Endodermal cell (in vitro differentiated cells): ENCODE results near the gene DNAAF5. TPM values are rescaled to one million over a fixed set of nuclear protein-coding genes. Genes with fewer than 3 reads are reported as not detected.
A peak's percentile ranks its signal among the peaks of the same experiment; 100 is the strongest.

Experiments used
- DNase-seq: peaks from one replicate; pipeline ENCODE4 v3.0.0-alpha.2; 2017
- H3K27ac ChIP-seq: 2 replicates; pipeline ENCODE4 v1.5.1; 2013; ENCODE audit warnings: mild to moderate bottlenecking, low read depth, low read length, moderate library complexity
- H3K27me3 ChIP-seq: 2 replicates; pipeline ENCODE4 v1.6.1; 2013; ENCODE audit warnings: mild to moderate bottlenecking, low read length, moderate library complexity; ENCODE audit not compliant: insufficient read depth, control insufficient read depth, poor library complexity, severe bottlenecking
- H3K36me3 ChIP-seq: 2 replicates; pipeline ENCODE4 v1.7.0; 2013; ENCODE audit warnings: mild to moderate bottlenecking, low read length, moderate library complexity; ENCODE audit not compliant: control insufficient read depth, insufficient read depth
- H3K4me1 ChIP-seq: one replicate; pipeline ENCODE4 v1.7.0; 2013; ENCODE audit warnings: low read length; ENCODE audit not compliant: control insufficient read depth, insufficient read depth
- H3K4me3 ChIP-seq: 2 replicates; pipeline ENCODE4 v1.5.1; 2013; ENCODE audit warnings: mild to moderate bottlenecking, low read length, moderate library complexity
- H3K9ac ChIP-seq: 2 replicates; pipeline ENCODE4 v1.6.1; 2013; ENCODE audit warnings: mild to moderate bottlenecking, low read length, moderate library complexity; ENCODE audit not compliant: poor library complexity, severe bottlenecking; ENCODE audit errors: extremely low read depth
- H3K9me3 ChIP-seq: 2 replicates; pipeline ENCODE4 v1.6.1; 2013; ENCODE audit warnings: mild to moderate bottlenecking, low read length, moderate library complexity; ENCODE audit not compliant: control insufficient read depth
- H3K27ac Mint-ChIP-seq: 2 replicates; pipeline ENCODE4 v1.8.0; 2020; ENCODE audit warnings: mixed read lengths
- H3K27me3 Mint-ChIP-seq: 2 replicates; pipeline ENCODE4 v1.8.0; 2021; ENCODE audit warnings: mild to moderate bottlenecking, mixed read lengths; ENCODE audit not compliant: insufficient read depth
- H3K36me3 Mint-ChIP-seq: 2 replicates; pipeline ENCODE4 v1.8.0; 2020; ENCODE audit warnings: low read depth, mixed read lengths
- H3K4me1 Mint-ChIP-seq: 2 replicates; pipeline ENCODE4 v1.8.0; 2020; ENCODE audit warnings: mixed read lengths
- H3K4me3 Mint-ChIP-seq: 2 replicates; pipeline ENCODE4 v1.8.0; 2020; ENCODE audit warnings: mild to moderate bottlenecking, moderate library complexity, mixed read lengths
- H3K9me3 Mint-ChIP-seq: 2 replicates; pipeline ENCODE4 v1.8.0; 2020; ENCODE audit warnings: mild to moderate bottlenecking, mixed read lengths
- WGBS, 2 experiments: methylation state at CpG; one replicate each; pipeline versions ENCODE4 v1.1.5 to v1.1.7; 2013; ENCODE audit warnings: missing lambda C conversion rate in 2 of 2, mixed read lengths in 1 of 2; ENCODE audit not compliant: insufficient coverage in 1 of 2, insufficient read length in 1 of 2; 5-methylcytosine and 5-hydroxymethylcytosine counted together
- total RNA-seq, 2 donors: library from RNA; stranded (reverse); fragmentation: NEBNext Ultra II Directional in 1 of 2; extraction: Animal tissue kit (Norgen Biotek cat#: 25700) in 1 of 2; gene quantifications; 2 replicates in 1 of 2; 3 replicates in 1 of 2; pipeline ENCODE4 v1.2.1, GENCODE V29; 2021
- TF ChIP-seq, protein P1 (sequence below): fragments of 200-600 bp; sonication (generic); conservative IDR thresholded peaks from 2 replicates; pipeline ENCODE4 v1.5.0; 2021; ENCODE audit warnings: antibody characterized with exemption, mild to moderate bottlenecking

The DNAAF5 gene
- total RNA-seq, 2 donors from 2014 or later: 54.2 to 54.3 TPM

DNA sequence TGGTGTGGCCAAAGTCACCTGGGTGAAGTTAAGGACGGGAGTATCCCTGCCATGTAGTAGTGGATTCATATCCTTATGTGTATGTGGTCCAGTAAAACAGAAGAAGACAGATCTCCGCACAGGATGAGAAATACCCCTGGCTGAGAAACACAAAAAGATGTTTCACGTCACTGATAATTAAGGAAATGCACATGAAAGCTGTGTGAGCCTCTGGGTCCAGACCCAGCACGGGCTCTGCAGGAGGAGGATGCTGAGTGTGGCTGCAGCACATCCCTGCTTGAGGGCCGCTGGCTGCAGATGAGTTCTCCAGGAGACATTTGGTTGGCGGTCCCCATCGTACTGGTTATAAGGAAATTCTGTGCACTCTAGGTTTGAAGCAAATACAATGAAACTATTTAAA is 97.6 kb downstream of the DNAAF5 start:
- peaks cover 33% of the 10 kb centered on the region for H3K36me3 Mint-ChIP-seq
- TF ChIP-seq, protein P1, sequence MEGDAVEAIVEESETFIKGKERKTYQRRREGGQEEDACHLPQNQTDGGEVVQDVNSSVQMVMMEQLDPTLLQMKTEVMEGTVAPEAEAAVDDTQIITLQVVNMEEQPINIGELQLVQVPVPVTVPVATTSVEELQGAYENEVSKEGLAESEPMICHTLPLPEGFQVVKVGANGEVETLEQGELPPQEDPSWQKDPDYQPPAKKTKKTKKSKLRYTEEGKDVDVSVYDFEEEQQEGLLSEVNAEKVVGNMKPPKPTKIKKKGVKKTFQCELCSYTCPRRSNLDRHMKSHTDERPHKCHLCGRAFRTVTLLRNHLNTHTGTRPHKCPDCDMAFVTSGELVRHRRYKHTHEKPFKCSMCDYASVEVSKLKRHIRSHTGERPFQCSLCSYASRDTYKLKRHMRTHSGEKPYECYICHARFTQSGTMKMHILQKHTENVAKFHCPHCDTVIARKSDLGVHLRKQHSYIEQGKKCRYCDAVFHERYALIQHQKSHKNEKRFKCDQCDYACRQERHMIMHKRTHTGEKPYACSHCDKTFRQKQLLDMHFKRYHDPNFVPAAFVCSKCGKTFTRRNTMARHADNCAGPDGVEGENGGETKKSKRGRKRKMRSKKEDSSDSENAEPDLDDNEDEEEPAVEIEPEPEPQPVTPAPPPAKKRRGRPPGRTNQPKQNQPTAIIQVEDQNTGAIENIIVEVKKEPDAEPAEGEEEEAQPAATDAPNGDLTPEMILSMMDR: no peak
- Histone ChIP-seq H3K27me3 (no peaks in the 10 kb centered on the region), H3K4me1 (no peaks in the 10 kb centered on the region), H3K9me3 (no peaks in the 10 kb centered on the region), H3K27ac (no peak overlapping the region), H3K9ac (no peak overlapping the region), H3K4me3 (no peak overlapping the region), H3K36me3 (peaks cover 16% of the 10 kb centered on the region)
- peaks cover 16% of the 10 kb centered on the region for H3K4me1 Mint-ChIP-seq
- peak overlapping the region; percentile 72 for H3K27ac Mint-ChIP-seq
- no peaks in the 10 kb centered on the region for H3K9me3 Mint-ChIP-seq
- 95 to 96% methylated on average over 6 to 7 of the region's 7 CpGs for WGBS, 2 experiments
- H3K4me3 Mint-ChIP-seq: no peak overlapping the region
- no peak for DNase-seq
- no peaks in the 10 kb centered on the region for H3K27me3 Mint-ChIP-seq

DNA sequence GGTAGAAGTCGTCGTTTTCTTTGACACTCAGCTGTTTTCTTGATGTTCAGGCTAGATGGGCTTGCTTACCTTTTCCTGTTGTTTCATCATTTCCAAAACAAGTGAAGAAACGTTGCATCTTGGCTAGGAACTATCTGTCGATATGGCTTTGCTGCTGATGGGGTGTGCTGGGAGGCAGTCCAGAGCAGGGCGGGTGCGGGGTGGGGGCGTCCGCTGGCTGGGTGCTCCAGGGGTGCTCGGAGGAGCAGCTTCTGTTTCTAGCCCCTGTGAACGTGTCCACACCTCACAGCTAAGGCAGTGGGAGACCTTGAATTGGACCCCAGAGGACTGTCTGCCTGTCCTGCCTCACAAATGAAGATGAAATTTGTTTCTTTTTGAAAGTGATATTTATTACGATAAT is 98.2 kb downstream of the DNAAF5 start:
- Mint-ChIP-seq H3K27me3 (no peaks in the 10 kb centered on the region), H3K4me1 (peaks cover 16% of the 10 kb centered on the region), H3K36me3 (peaks cover 31% of the 10 kb centered on the region), H3K4me3 (no peak overlapping the region), H3K27ac (no peak overlapping the region), H3K9me3 (no peaks in the 10 kb centered on the region)
- Histone ChIP-seq H3K27me3 (no peaks in the 10 kb centered on the region), H3K9me3 (no peaks in the 10 kb centered on the region), H3K4me1 (no peaks in the 10 kb centered on the region), H3K4me3 (no peak overlapping the region), H3K9ac (no peak overlapping the region), H3K27ac (no peak overlapping the region), H3K36me3 (peaks cover 16% of the 10 kb centered on the region)
- TF ChIP-seq, protein P1: no peak
- no peak for DNase-seq
- 92 to 98% methylated on average over 8 to 11 of the region's 11 CpGs for WGBS, 2 experiments

DNA sequence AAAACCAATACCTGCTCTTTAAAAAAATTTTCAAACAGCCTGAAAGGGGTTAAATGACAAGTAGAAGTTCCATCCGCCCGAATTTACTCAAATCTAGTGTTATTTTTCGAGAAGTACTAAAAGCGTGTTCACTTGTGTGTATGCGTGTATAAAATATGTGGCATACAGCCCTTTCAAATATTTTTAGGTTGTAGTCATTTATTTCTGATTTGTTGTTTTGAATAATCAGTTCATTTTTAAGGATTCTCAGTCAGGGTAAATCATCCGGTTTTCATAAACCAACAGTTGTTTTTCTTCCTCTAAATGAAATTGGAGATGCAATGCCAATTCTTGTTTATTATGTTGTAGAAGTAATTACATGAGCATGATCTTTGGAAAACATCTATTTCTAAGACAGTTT is 98.9 kb downstream of the DNAAF5 start:
- Mint-ChIP-seq H3K27me3 (no peaks in the 10 kb centered on the region), H3K36me3 (peaks cover 31% of the 10 kb centered on the region), H3K9me3 (no peaks in the 10 kb centered on the region), H3K27ac (no peak overlapping the region), H3K4me1 (peaks cover 21% of the 10 kb centered on the region), H3K4me3 (no peak overlapping the region)
- Histone ChIP-seq H3K9me3 (no peaks in the 10 kb centered on the region), H3K4me1 (no peaks in the 10 kb centered on the region), H3K9ac (no peak overlapping the region), H3K36me3 (peaks cover 13% of the 10 kb centered on the region), H3K27me3 (no peaks in the 10 kb centered on the region), H3K4me3 (no peak overlapping the region), H3K27ac (no peak overlapping the region)
- no peak for DNase-seq
- TF ChIP-seq, protein P1: no peak
- 95 to 99% methylated on average over 6 of the region's 6 CpGs for WGBS, 2 experiments
